Measurements from ENCODE around the gene CALCOCO2. TPM values are rescaled to one million over a fixed set of nuclear protein-coding genes. Genes with fewer than 3 reads are reported as not detected.

Gene CALCOCO2
- polyA plus RNA-seq, 1 donor from 2014 or later, result 4.5 TPM

DNA sequence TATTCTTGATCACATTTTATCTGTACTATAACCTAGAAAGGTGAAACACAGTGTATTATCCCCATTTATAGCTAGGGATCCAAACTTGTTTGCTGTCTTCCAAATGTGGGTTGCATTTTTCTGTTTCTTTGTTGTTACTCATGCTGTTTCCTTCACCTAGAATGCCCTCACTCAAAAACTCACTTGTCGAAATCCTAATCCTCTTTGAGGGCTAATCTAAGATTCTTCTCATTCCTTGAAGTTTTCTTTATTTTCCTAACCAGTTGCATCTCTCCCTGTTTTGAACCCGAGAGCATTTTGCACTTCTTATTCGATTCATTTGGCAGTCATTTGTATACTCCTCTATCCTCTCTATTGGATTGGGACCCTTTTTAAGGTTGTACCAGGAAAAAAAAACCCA, 9.6 kb downstream of the CALCOCO2 start:
- Histone ChIP-seq H3K4me2 (ENCODE audit: low read length) (no peak overlapping the region), H3K9me3 (ENCODE audit: low read length) (no peaks in the 10 kb centered on the region), H3K9ac (ENCODE audit: low read length) (no peak overlapping the region), H3K27ac (ENCODE audit: low read length) (no peak overlapping the region), H3K79me2 (replicated peaks; ENCODE audit: insufficient read depth, low read length) (no peaks in the 10 kb centered on the region), H3K27me3 (ENCODE audit: insufficient read depth, low read depth, low read length) (no peaks in the 10 kb centered on the region), H4K20me1 (ENCODE audit: insufficient read depth) (no peaks in the 10 kb centered on the region), H2AFZ (ENCODE audit: low read depth, low read length) (no peak overlapping the region), H3F3A (ENCODE audit: insufficient read depth, low read length, poor library complexity, severe bottlenecking) (no peaks in the 10 kb centered on the region), H3K36me3 (ENCODE audit: insufficient read depth, low read length) (no peaks in the 10 kb centered on the region), H3K9me2 (ENCODE audit: insufficient read depth, low read length) (no peaks in the 10 kb centered on the region), H3K4me3 (ENCODE audit: low read length) (no peak overlapping the region)
- no peak for TF ChIP-seq TAF1 (IDR thresholded peaks at IDR 0.05; ENCODE audit: low read depth)
- TF ChIP-seq POLR2AphosphoS5 (IDR thresholded peaks at IDR 0.05), result no peak
- no peak for TF ChIP-seq MXI1 (conservative IDR thresholded peaks at IDR 0.05; ENCODE audit: poor library complexity, severe bottlenecking)
- TF ChIP-seq RAD21 (conservative IDR thresholded peaks at IDR 0.05), result no peak
- TF ChIP-seq EP300 (conservative IDR thresholded peaks at IDR 0.05; ENCODE audit: poor library complexity, severe bottlenecking), result no peak
- TF ChIP-seq EZH2 (IDR thresholded peaks at IDR 0.05; ENCODE audit: borderline replicate concordance, insufficient read depth, low read length, poor library complexity, severe bottlenecking), result no peak
- TF ChIP-seq, protein P1, sequence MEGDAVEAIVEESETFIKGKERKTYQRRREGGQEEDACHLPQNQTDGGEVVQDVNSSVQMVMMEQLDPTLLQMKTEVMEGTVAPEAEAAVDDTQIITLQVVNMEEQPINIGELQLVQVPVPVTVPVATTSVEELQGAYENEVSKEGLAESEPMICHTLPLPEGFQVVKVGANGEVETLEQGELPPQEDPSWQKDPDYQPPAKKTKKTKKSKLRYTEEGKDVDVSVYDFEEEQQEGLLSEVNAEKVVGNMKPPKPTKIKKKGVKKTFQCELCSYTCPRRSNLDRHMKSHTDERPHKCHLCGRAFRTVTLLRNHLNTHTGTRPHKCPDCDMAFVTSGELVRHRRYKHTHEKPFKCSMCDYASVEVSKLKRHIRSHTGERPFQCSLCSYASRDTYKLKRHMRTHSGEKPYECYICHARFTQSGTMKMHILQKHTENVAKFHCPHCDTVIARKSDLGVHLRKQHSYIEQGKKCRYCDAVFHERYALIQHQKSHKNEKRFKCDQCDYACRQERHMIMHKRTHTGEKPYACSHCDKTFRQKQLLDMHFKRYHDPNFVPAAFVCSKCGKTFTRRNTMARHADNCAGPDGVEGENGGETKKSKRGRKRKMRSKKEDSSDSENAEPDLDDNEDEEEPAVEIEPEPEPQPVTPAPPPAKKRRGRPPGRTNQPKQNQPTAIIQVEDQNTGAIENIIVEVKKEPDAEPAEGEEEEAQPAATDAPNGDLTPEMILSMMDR (IDR thresholded peaks at IDR 0.05; ENCODE audit: poor library complexity, severe bottlenecking), result no peak
- TF ChIP-seq, protein P2, sequence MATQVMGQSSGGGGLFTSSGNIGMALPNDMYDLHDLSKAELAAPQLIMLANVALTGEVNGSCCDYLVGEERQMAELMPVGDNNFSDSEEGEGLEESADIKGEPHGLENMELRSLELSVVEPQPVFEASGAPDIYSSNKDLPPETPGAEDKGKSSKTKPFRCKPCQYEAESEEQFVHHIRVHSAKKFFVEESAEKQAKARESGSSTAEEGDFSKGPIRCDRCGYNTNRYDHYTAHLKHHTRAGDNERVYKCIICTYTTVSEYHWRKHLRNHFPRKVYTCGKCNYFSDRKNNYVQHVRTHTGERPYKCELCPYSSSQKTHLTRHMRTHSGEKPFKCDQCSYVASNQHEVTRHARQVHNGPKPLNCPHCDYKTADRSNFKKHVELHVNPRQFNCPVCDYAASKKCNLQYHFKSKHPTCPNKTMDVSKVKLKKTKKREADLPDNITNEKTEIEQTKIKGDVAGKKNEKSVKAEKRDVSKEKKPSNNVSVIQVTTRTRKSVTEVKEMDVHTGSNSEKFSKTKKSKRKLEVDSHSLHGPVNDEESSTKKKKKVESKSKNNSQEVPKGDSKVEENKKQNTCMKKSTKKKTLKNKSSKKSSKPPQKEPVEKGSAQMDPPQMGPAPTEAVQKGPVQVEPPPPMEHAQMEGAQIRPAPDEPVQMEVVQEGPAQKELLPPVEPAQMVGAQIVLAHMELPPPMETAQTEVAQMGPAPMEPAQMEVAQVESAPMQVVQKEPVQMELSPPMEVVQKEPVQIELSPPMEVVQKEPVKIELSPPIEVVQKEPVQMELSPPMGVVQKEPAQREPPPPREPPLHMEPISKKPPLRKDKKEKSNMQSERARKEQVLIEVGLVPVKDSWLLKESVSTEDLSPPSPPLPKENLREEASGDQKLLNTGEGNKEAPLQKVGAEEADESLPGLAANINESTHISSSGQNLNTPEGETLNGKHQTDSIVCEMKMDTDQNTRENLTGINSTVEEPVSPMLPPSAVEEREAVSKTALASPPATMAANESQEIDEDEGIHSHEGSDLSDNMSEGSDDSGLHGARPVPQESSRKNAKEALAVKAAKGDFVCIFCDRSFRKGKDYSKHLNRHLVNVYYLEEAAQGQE (IDR thresholded peaks at IDR 0.05; ENCODE audit: borderline replicate concordance), result no peak
- TF ChIP-seq SMC3 (conservative IDR thresholded peaks at IDR 0.05; ENCODE audit: poor library complexity), result no peak

DNA sequence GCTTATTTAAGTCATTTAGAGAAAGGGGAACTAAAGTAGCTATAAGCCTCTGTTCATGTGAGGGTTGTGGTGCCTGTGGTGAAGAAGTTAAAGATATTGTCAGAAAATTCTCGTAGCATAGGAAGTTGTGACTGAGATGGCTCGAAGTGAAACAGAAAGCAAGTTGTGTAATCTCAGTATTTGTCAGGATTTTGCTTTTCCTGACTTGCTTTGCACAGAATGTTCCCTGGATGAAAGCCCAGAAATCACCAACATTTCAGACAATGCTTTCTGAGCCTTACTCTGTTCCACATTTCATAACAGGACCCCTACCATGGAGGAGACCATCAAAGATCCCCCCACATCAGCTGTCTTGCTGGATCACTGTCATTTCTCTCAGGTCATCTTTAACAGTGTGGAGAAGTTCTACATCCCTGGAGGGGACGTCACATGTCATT, 10.6 kb downstream of the CALCOCO2 start:
- H3K9me3 ChIP-seq (ENCODE audit: low read length), result no peaks in the 10 kb centered on the region
- H4K20me1 ChIP-seq (ENCODE audit: insufficient read depth), result no peaks in the 10 kb centered on the region
- H3F3A ChIP-seq (ENCODE audit: insufficient read depth, low read length, poor library complexity, severe bottlenecking), result no peaks in the 10 kb centered on the region
- no peak overlapping the region for H3K27ac ChIP-seq (ENCODE audit: low read length)
- no peak overlapping the region for H3K4me3 ChIP-seq (ENCODE audit: low read length)
- TF ChIP-seq, protein P1 (IDR thresholded peaks at IDR 0.05; ENCODE audit: poor library complexity, severe bottlenecking), result no peak
- H3K36me3 ChIP-seq (ENCODE audit: insufficient read depth, low read length), result no peaks in the 10 kb centered on the region
- H3K27me3 ChIP-seq (ENCODE audit: insufficient read depth, low read depth, low read length), result no peaks in the 10 kb centered on the region
- H3K79me2 ChIP-seq (replicated peaks; ENCODE audit: insufficient read depth, low read length), result no peaks in the 10 kb centered on the region
- H3K9me2 ChIP-seq (ENCODE audit: insufficient read depth, low read length), result no peaks in the 10 kb centered on the region
- no peak overlapping the region for H2AFZ ChIP-seq (ENCODE audit: low read depth, low read length)
- H3K9ac ChIP-seq (ENCODE audit: low read length), result no peak overlapping the region
- H3K4me2 ChIP-seq (ENCODE audit: low read length), result no peak overlapping the region

All from neural cell (in vitro differentiated cells).